Keratinocyte (primary cell): ENCODE results near the gene KIAA0930. TPM values are rescaled to one million over a fixed set of nuclear protein-coding genes. Genes with fewer than 3 reads are reported as not detected.

Source experiments
- DNase-seq: peaks from one replicate; pipeline ENCODE4 v3.0.0-alpha.2; 2011; ENCODE audit warnings: low read depth, missing footprints, low spot score
- FAIRE-seq: peaks from 2 replicates; lab custom pipeline; 2011; peaks lifted over from hg19 to GRCh38; lab: Jason Lieb, UNC
- H2AFZ ChIP-seq: 2 replicates; pipeline ENCODE4 v1.6.0; 2012; ENCODE audit warnings: low read length, control low read depth, inconsistent platforms; ENCODE audit not compliant: control insufficient read depth
- H3K27ac ChIP-seq: 2 replicates; pipeline ENCODE4 v1.5.1; 2011; ENCODE audit warnings: low read length; ENCODE audit not compliant: control insufficient read depth, insufficient read depth
- H3K27me3 ChIP-seq: 3 replicates; pipeline ENCODE4 v1.6.0; 2011; ENCODE audit warnings: low read length; ENCODE audit not compliant: control insufficient read depth, insufficient read depth; ENCODE audit errors: extremely low read depth
- H3K36me3 ChIP-seq, 2 experiments: 2 replicates in 1 of 2; 3 replicates in 1 of 2; pipeline ENCODE4 v1.5.1; 2011; ENCODE audit warnings: low read length in 2 of 2, mild to moderate bottlenecking in 1 of 2; ENCODE audit not compliant: control insufficient read depth in 2 of 2, insufficient read depth in 2 of 2; ENCODE audit errors: extremely low read depth in 1 of 2
- H3K4me1 ChIP-seq: 3 replicates; pipeline ENCODE4 v1.5.1; 2011; ENCODE audit warnings: low read length; ENCODE audit not compliant: control insufficient read depth, insufficient read depth; ENCODE audit errors: extremely low read depth
- H3K4me2 ChIP-seq: 3 replicates; pipeline ENCODE4 v1.6.0; 2011; ENCODE audit warnings: low read depth, low read length; ENCODE audit not compliant: control insufficient read depth, insufficient read depth; ENCODE audit errors: extremely low read depth
- H3K4me3 ChIP-seq, 3 experiments: fragments of 200-600 bp in 1 of 3; sonication (generic) in 1 of 3; 2 replicates in 2 of 3; 3 replicates in 1 of 3; pipeline ENCODE4 v1.5.1; 2011 to 2016; ENCODE audit warnings: low read length in 3 of 3, mild to moderate bottlenecking in 3 of 3, control low read depth in 2 of 3, inconsistent platforms in 1 of 3, low read depth in 1 of 3, mixed read lengths in 1 of 3, mixed run types in 1 of 3, moderate library complexity in 1 of 3; ENCODE audit not compliant: control insufficient read depth in 2 of 3, insufficient read depth in 2 of 3; ENCODE audit errors: extremely low read depth in 1 of 3
- H3K79me2 ChIP-seq: 2 replicates; pipeline ENCODE4 v1.6.0; 2012; ENCODE audit warnings: low read length; ENCODE audit not compliant: control insufficient read depth, insufficient read depth
- H3K9ac ChIP-seq: 3 replicates; pipeline ENCODE4 v1.6.0; 2011; ENCODE audit warnings: low read length; ENCODE audit not compliant: control insufficient read depth, insufficient read depth; ENCODE audit errors: extremely low read depth
- H3K9me1 ChIP-seq: 3 replicates; pipeline ENCODE4 v1.6.0; 2011; ENCODE audit warnings: low read length; ENCODE audit not compliant: control insufficient read depth, insufficient read depth; ENCODE audit errors: extremely low read depth
- H3K9me3 ChIP-seq: 2 replicates; pipeline ENCODE4 v1.5.1; 2012; ENCODE audit warnings: low read depth, low read length; ENCODE audit not compliant: control insufficient read depth
- H4K20me1 ChIP-seq: 3 replicates; pipeline ENCODE4 v1.6.0; 2011; ENCODE audit warnings: low read length; ENCODE audit not compliant: control insufficient read depth, insufficient read depth; ENCODE audit errors: extremely low read depth
- CTCF ChIP-seq, 3 experiments: IDR thresholded peaks in 1 of 3; conservative IDR thresholded peaks in 1 of 3; optimal IDR thresholded peaks in 1 of 3; 2 replicates in 2 of 3; 3 replicates in 1 of 3; pipeline versions ENCODE3 to v1.5.1; 2011; ENCODE audit warnings: low read length in 3 of 3, mild to moderate bottlenecking in 3 of 3, moderate library complexity in 2 of 3, control low read depth in 1 of 3, inconsistent platforms in 1 of 3; ENCODE audit not compliant: insufficient read depth in 2 of 3; ENCODE audit errors: extremely low read depth in 1 of 3
- EZH2 ChIP-seq: IDR thresholded peaks from one replicate; pipeline ENCODE4 v1.6.1; 2012; ENCODE audit warnings: inconsistent platforms, mild to moderate bottlenecking, low read length, moderate library complexity
- dilution Hi-C: fragments of 300-500 bp; cut with MboI; formaldehyde crosslinking; loops from one replicate; pipeline ENCODE4 v1.7.0; 2020; ENCODE audit warnings: low sequenced_read_pairs; ENCODE audit not compliant: extremely low pct_ligation_motif_present
- polyA plus RNA-seq, 5 experiments: library from polyadenylated mRNA; depleted of rRNA in 3 of 5; stranded (reverse) in 3 of 5; stranded (forward) in 1 of 5; unstranded in 1 of 5; fragments of >200 nt; gene quantifications; 1 replicate in 1 of 5; 2 replicates in 3 of 5; 3 replicates in 1 of 5; pipeline versions ENCODE4 v1.2.1 to v1.2.3, GENCODE V29; 2011 to 2012; ENCODE audit warnings: missing spikeins in 2 of 5, low read depth in 1 of 5, low replicate concordance in 1 of 5

The KIAA0930 gene
- polyA plus RNA-seq, 1 donor (not counting 4 experiments of a cell fraction or from before 2014, with no cell fraction given), result 115 TPM

DNA sequence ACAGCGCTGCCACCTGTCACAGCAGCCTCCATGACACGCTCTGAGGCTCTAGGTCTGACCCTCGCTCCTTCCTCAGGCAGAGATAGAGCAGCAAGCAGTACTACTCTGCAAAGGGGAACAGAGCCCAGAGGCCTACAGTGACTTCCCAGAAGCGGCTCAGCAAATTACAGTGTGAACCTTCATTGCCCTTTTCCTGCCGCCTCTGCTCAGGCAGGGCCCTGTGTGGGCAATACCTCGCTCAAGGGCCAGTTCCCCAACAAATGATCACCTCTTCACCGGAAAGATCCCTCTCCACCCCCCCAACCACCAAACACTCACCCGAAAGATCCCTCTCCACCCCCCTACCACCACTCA lies 12.3 kb downstream of the KIAA0930 start:
- dilution Hi-C loops, result no loop called here
- peaks cover 42% of the 10 kb centered on the region for H3K4me1 ChIP-seq
- no peak overlapping the region for H2AFZ ChIP-seq
- H3K27ac ChIP-seq, result no peak overlapping the region
- H3K9me3 ChIP-seq, result no peaks in the 10 kb centered on the region
- FAIRE-seq, result no peak
- no peak for DNase-seq
- H3K4me2 ChIP-seq, result no peak overlapping the region
- TF ChIP-seq EZH2 (no peak), CTCF (optimal IDR thresholded peaks at IDR 0.05 in 1 of 3, IDR thresholded peaks at IDR 0.05 in 1 of 3, conservative IDR thresholded peaks at IDR 0.05 in 1 of 3; ENCODE audit: extremely low read depth in 1 of 3, insufficient read depth in 2 of 3, low read length in 3 of 3) (no peak)
- H4K20me1 ChIP-seq, result no peaks in the 10 kb centered on the region
- peaks cover 2% of the 10 kb centered on the region for H3K9me1 ChIP-seq
- H3K4me3 ChIP-seq, result no peak overlapping the region
- H3K79me2 ChIP-seq, result peaks cover 78% of the 10 kb centered on the region
- H3K36me3 ChIP-seq, result peaks cover 15 to 20% of the 10 kb centered on the region in 2 experiments
- no peak overlapping the region for H3K9ac ChIP-seq
- no peaks in the 10 kb centered on the region for H3K27me3 ChIP-seq

DNA sequence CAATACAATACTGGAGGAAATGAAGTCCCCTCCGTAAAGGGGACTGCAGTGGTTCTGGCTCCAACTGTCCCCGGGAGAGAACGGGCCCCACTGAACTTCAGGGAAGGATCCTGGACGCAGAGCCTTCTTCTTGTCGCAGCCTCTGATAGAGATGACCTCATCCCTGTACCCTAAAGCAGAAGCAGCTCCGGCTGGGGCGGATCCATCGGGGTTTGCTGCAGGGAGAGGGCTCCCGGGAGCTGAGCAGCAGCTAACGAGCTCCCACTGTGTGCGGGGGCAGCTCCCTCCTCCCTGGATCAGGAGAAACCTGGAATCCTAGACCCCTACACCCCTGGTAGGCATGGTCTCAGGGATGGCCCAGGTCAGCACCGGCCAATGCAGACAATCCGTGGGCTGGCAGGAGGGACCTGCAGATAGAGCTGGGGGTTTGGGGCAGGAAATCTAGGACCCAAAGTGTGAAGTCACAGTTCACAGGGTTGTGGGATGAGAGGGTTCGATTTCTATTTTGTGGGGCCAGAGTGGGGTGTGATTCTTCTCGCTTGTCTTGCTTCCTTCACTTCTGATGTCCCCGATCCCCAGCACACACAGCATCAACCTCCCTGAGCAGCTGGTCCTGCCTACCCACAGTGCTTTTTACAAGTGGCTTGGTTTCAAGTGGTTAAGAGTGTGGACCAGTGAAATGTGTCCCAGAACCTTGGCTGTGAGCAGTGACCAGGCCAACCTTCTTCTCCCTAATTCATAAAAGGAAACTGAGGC lies 12.9 kb downstream of the KIAA0930 start:
- Histone ChIP-seq H3K27me3 (no peaks in the 10 kb centered on the region), H3K79me2 (peaks cover 78% of the 10 kb centered on the region), H3K4me1 (peaks cover 42% of the 10 kb centered on the region), H3K4me3 (no peak overlapping the region), H3K9me1 (peaks cover 4% of the 10 kb centered on the region), H3K36me3 (peaks cover 14 to 17% of the 10 kb centered on the region in 2 experiments), H3K27ac (no peak overlapping the region), H3K4me2 (no peak overlapping the region), H2AFZ (no peak overlapping the region), H3K9me3 (no peaks in the 10 kb centered on the region), H3K9ac (no peak overlapping the region), H4K20me1 (no peaks in the 10 kb centered on the region)
- dilution Hi-C loops, result no loop called here
- DNase-seq (no peak), FAIRE-seq (no peak)
- TF ChIP-seq CTCF (optimal IDR thresholded peaks at IDR 0.05 in 1 of 3, IDR thresholded peaks at IDR 0.05 in 1 of 3, conservative IDR thresholded peaks at IDR 0.05 in 1 of 3; ENCODE audit: extremely low read depth in 1 of 3, insufficient read depth in 2 of 3, low read length in 3 of 3) (no peak), EZH2 (no peak)
